Measurements from ENCODE around the gene TCP10L. TPM values are rescaled to one million over a fixed set of nuclear protein-coding genes. Genes with fewer than 3 reads are reported as not detected.

Gene TCP10L
- total and polyA plus RNA-seq, 2 of the 13 experiments (the other 11 are each of a cell fraction or from before 2014, with no cell fraction given), result 0.90 to 2.4 TPM

GRCh38 chr21:32569261-32570230 lies 15.8 kb downstream of the TCP10L start (continued):
- peak; percentile 98 for TF ChIP-seq ZNF687 (CRISPR knock-in tag; IDR thresholded peaks at IDR 0.05)
- peak; percentile 68 for TF ChIP-seq XRCC5 (optimal IDR thresholded peaks at IDR 0.05; ENCODE audit: low read length)
- peak; percentile 80 for TF ChIP-seq SRSF1 (optimal IDR thresholded peaks at IDR 0.05; ENCODE audit: low read depth, low read length)
- no peak for TF ChIP-seq XBP1 (CRISPR knock-in tag; IDR thresholded peaks at IDR 0.05)
- TF ChIP-seq ZBTB26 (CRISPR knock-in tag; IDR thresholded peaks at IDR 0.05; ENCODE audit: borderline replicate concordance), result no peak; the same call in 1 of the 2 replicates
- TF ChIP-seq LCORL (IDR thresholded peaks at IDR 0.05), result no peak
- peak; percentile 33 for TF ChIP-seq LCORL (CRISPR knock-in tag; IDR thresholded peaks at IDR 0.05)
- TF ChIP-seq SIX1 (CRISPR knock-in tag; IDR thresholded peaks at IDR 0.05; ENCODE audit: borderline replicate concordance), result no peak
- TF ChIP-seq NONO (IDR thresholded peaks at IDR 0.05), result no peak
- TF ChIP-seq NONO (CRISPR knock-in tag; conservative IDR thresholded peaks at IDR 0.05), result peak; percentile 54
- TF ChIP-seq ZSCAN25 (CRISPR knock-in tag; IDR thresholded peaks at IDR 0.05), result 0 out of 2 replicates have a peak, but pooled peaks have one; percentile 24
- TF ChIP-seq ZBTB10 (CRISPR knock-in tag; IDR thresholded peaks at IDR 0.05; ENCODE audit: borderline replicate concordance), result no peak
- no peak for TF ChIP-seq PLSCR1 (CRISPR knock-in tag; IDR thresholded peaks at IDR 0.05; ENCODE audit: borderline replicate concordance)
- TF ChIP-seq ZNF564 (CRISPR knock-in tag; IDR thresholded peaks at IDR 0.05), result peak; percentile 60; the same call in 1 of the 2 replicates
- no peak for TF ChIP-seq CHD4 (IDR thresholded peaks at IDR 0.05; ENCODE audit: borderline replicate concordance, low read length)
- 0 out of 2 replicates have a peak, but pooled peaks have one; percentile 18 for TF ChIP-seq ZMYM2 (CRISPR knock-in tag; IDR thresholded peaks at IDR 0.05)
- peak; percentile 89 for TF ChIP-seq ZFX (CRISPR knock-in tag; IDR thresholded peaks at IDR 0.05; ENCODE audit: low read depth)
- TF ChIP-seq KAT7 (CRISPR knock-in tag; IDR thresholded peaks at IDR 0.05; ENCODE audit: borderline replicate concordance), result no peak
- peak; percentile 69; the same call in 1 of the 2 replicates for TF ChIP-seq RXRB (CRISPR knock-in tag; IDR thresholded peaks at IDR 0.05; ENCODE audit: borderline replicate concordance)
- TF ChIP-seq TEAD3 (CRISPR knock-in tag; optimal IDR thresholded peaks at IDR 0.05; ENCODE audit: borderline replicate concordance), result no peak

All from HepG2 (cell line).